Measurements from ENCODE around the gene VAT1.

The VAT1 gene

GRCh38 chr17:43025766-43026537 lies 3.8 kb upstream of the VAT1 start:
- Histone ChIP-seq H3K27me3 (ENCODE audit: insufficient read depth, low read length) (no peaks in the 10 kb centered on the region), H3K9ac (ENCODE audit: low read depth, low read length) (0 out of 2 replicates have a peak overlapping the region, but pooled peaks have one; percentile 12), H3K36me3 (ENCODE audit: insufficient read depth, low read length) (peaks cover 13% of the 10 kb centered on the region; the same call in 1 of the 2 replicates), H3K9me3 (ENCODE audit: insufficient read depth, low read depth, low read length) (no peaks in the 10 kb centered on the region), H3K27ac (ENCODE audit: low read depth, low read length) (no peak overlapping the region), H3K4me3 (ENCODE audit: low read length) (peak overlapping the region; percentile 77), H3K4me1 (ENCODE audit: insufficient read depth, low read length) (peaks cover 19% of the 10 kb centered on the region)
- WGBS = 66% methylated on average over 15 of the region's 16 CpGs

GRCh38 chr17:43025290-43025657 lies 3.1 kb upstream of the VAT1 start:
- Histone ChIP-seq H3K9ac (ENCODE audit: low read depth, low read length) (peak overlapping the region; percentile 53; the same call in 1 of the 2 replicates), H3K4me1 (ENCODE audit: insufficient read depth, low read length) (peaks cover 21% of the 10 kb centered on the region), H3K9me3 (ENCODE audit: insufficient read depth, low read depth, low read length) (no peaks in the 10 kb centered on the region), H3K36me3 (ENCODE audit: insufficient read depth, low read length) (peaks cover 13% of the 10 kb centered on the region; the same call in 1 of the 2 replicates), H3K27me3 (ENCODE audit: insufficient read depth, low read length) (no peaks in the 10 kb centered on the region), H3K4me3 (ENCODE audit: low read length) (peak overlapping the region; percentile 77), H3K27ac (ENCODE audit: low read depth, low read length) (no peak overlapping the region)
- 1% methylated on average over 27 of the region's 27 CpGs for WGBS

GRCh38 chr17:43024407-43025289 lies 2.5 kb upstream of the VAT1 start, which contains the start of gene RND2:
Gene RND2, plus strand, starts transcription at chr17:43025231. Its CDS starts 117 bp downstream, at chr17:43025348.
- Histone ChIP-seq H3K27ac (ENCODE audit: low read depth, low read length) (peak within 1 kb of the TSS; percentile 89; the same call in 1 of the 2 replicates), H3K36me3 (ENCODE audit: insufficient read depth, low read length) (peaks cover 15% of the 10 kb centered on the region), H3K4me3 (ENCODE audit: low read length) (peak within 1 kb of the TSS; percentile 84), H3K9me3 (ENCODE audit: insufficient read depth, low read depth, low read length) (no peaks in the 10 kb centered on the region), H3K27me3 (ENCODE audit: insufficient read depth, low read length) (no peaks in the 10 kb centered on the region), H3K9ac (ENCODE audit: low read depth, low read length) (peak within 1 kb of the TSS; percentile 76), H3K4me1 (ENCODE audit: insufficient read depth, low read length) (peaks cover 28% of the 10 kb centered on the region)
- under 1% methylated on average over 53 of the region's 61 CpGs for WGBS

GRCh38 chr17:43020789-43021740 lies 1.1 kb downstream of the VAT1 start:
- Histone ChIP-seq H3K4me3 (ENCODE audit: low read length) (peak overlapping the region; percentile 96), H3K27ac (ENCODE audit: low read depth, low read length) (peak overlapping the region; percentile 76), H3K36me3 (ENCODE audit: insufficient read depth, low read length) (peaks cover 30% of the 10 kb centered on the region), H3K9ac (ENCODE audit: low read depth, low read length) (peak overlapping the region; percentile 80), H3K9me3 (ENCODE audit: insufficient read depth, low read depth, low read length) (no peaks in the 10 kb centered on the region), H3K4me1 (ENCODE audit: insufficient read depth, low read length) (peaks cover 18% of the 10 kb centered on the region), H3K27me3 (ENCODE audit: insufficient read depth, low read length) (no peaks in the 10 kb centered on the region)
- 6% methylated on average over 27 of the region's 40 CpGs for WGBS

GRCh38 chr17:43020030-43020621 lies 2.1 kb downstream of the VAT1 start:
- Histone ChIP-seq H3K4me1 (ENCODE audit: insufficient read depth, low read length) (peaks cover 17% of the 10 kb centered on the region; the same call in 1 of the 2 replicates), H3K27ac (ENCODE audit: low read depth, low read length) (peak overlapping the region; percentile 56; the same call in 1 of the 2 replicates)

GRCh38 chr17:43019418-43019817 lies 2.8 kb downstream of the VAT1 start:
- Histone ChIP-seq H3K4me3 (ENCODE audit: low read length) (no peak overlapping the region), H3K27ac (ENCODE audit: low read depth, low read length) (no peak overlapping the region), H3K4me1 (ENCODE audit: insufficient read depth, low read length) (peaks cover 23% of the 10 kb centered on the region; the same call in 1 of the 2 replicates), H3K9ac (ENCODE audit: low read depth, low read length) (no peak overlapping the region), H3K9me3 (ENCODE audit: insufficient read depth, low read depth, low read length) (no peaks in the 10 kb centered on the region), H3K36me3 (ENCODE audit: insufficient read depth, low read length) (peaks cover 45% of the 10 kb centered on the region), H3K27me3 (ENCODE audit: insufficient read depth, low read length) (no peaks in the 10 kb centered on the region)
- whole genome bisulfite sequencing = 72% methylated on average over 6 of the region's 7 CpGs

More at GRCh38 chr17:43020030-43020621, 2.1 kb downstream of the VAT1 start:
- H3K9me3 ChIP-seq (ENCODE audit: insufficient read depth, low read depth, low read length) = no peaks in the 10 kb centered on the region
- peak overlapping the region; percentile 96 for H3K4me3 ChIP-seq (ENCODE audit: low read length)
- no peaks in the 10 kb centered on the region for H3K27me3 ChIP-seq (ENCODE audit: insufficient read depth, low read length)
- WGBS = 81% methylated on average over 4 of the region's 6 CpGs
- peak overlapping the region; percentile 40; the same call in 1 of the 2 replicates for H3K9ac ChIP-seq (ENCODE audit: low read depth, low read length)
- peaks cover 38% of the 10 kb centered on the region for H3K36me3 ChIP-seq (ENCODE audit: insufficient read depth, low read length)

GRCh38 chr17:43018932-43019331 lies 3.3 kb downstream of the VAT1 start:
- H3K4me3 ChIP-seq (ENCODE audit: low read length) = no peak overlapping the region
- no peak overlapping the region for H3K9ac ChIP-seq (ENCODE audit: low read depth, low read length)
- H3K27me3 ChIP-seq (ENCODE audit: insufficient read depth, low read length) = no peaks in the 10 kb centered on the region
- WGBS = 97% methylated on average over 4 of the region's 4 CpGs
- peaks cover 46% of the 10 kb centered on the region for H3K36me3 ChIP-seq (ENCODE audit: insufficient read depth, low read length)
- peaks cover 26% of the 10 kb centered on the region; the same call in 1 of the 2 replicates for H3K4me1 ChIP-seq (ENCODE audit: insufficient read depth, low read length)
- no peaks in the 10 kb centered on the region for H3K9me3 ChIP-seq (ENCODE audit: insufficient read depth, low read depth, low read length)
- H3K27ac ChIP-seq (ENCODE audit: low read depth, low read length) = no peak overlapping the region

GRCh38 chr17:43018008-43018853 lies 4.0 kb downstream of the VAT1 start:
- no peaks in the 10 kb centered on the region for H3K27me3 ChIP-seq (ENCODE audit: insufficient read depth, low read length)
- no peak overlapping the region for H3K4me3 ChIP-seq (ENCODE audit: low read length)
- H3K9me3 ChIP-seq (ENCODE audit: insufficient read depth, low read depth, low read length) = no peaks in the 10 kb centered on the region
- no peak overlapping the region for H3K9ac ChIP-seq (ENCODE audit: low read depth, low read length)
- H3K27ac ChIP-seq (ENCODE audit: low read depth, low read length) = no peak overlapping the region
- peaks cover 46% of the 10 kb centered on the region for H3K36me3 ChIP-seq (ENCODE audit: insufficient read depth, low read length)
- 92% methylated on average over 19 of the region's 19 CpGs for WGBS
- H3K4me1 ChIP-seq (ENCODE audit: insufficient read depth, low read length) = peaks cover 26% of the 10 kb centered on the region; the same call in 1 of the 2 replicates

GRCh38 chr17:43016216-43016615 lies 6.0 kb downstream of the VAT1 start:
- no peak overlapping the region for H3K9ac ChIP-seq (ENCODE audit: low read depth, low read length)

More at GRCh38 chr17:43016216-43016615, 6.0 kb downstream of the VAT1 start:
- WGBS = 96% methylated on average over 7 of the region's 7 CpGs
- H3K27ac ChIP-seq (ENCODE audit: low read depth, low read length) = no peak overlapping the region
- no peaks in the 10 kb centered on the region for H3K27me3 ChIP-seq (ENCODE audit: insufficient read depth, low read length)
- H3K4me1 ChIP-seq (ENCODE audit: insufficient read depth, low read length) = peaks cover 26% of the 10 kb centered on the region; the same call in 1 of the 2 replicates
- no peak overlapping the region for H3K4me3 ChIP-seq (ENCODE audit: low read length)
- H3K36me3 ChIP-seq (ENCODE audit: insufficient read depth, low read length) = peaks cover 46% of the 10 kb centered on the region
- no peaks in the 10 kb centered on the region for H3K9me3 ChIP-seq (ENCODE audit: insufficient read depth, low read depth, low read length)
